GM18502 (cell line): ENCODE measurements around the gene LPP.

Source experiments
- ATAC-seq: cut with Tn5 transposase; IDR thresholded peaks from one replicate; pipeline ENCODE4 v1.9.1; 2021; ENCODE audit warnings: mild to moderate bottlenecking; ENCODE audit not compliant: unreplicated experiment, poor library complexity

LPP gene

GRCh38 chr3:188817103-188817934, 663.4 kb downstream of the LPP start:
- ATAC-seq, result no peak

GRCh38 chr3:188817935-188818269, 663.9 kb downstream of the LPP start:
- ATAC-seq, result no peak

- no peak for ATAC-seq
Observed at GRCh38 chr3:188818282-188818681, 664.3 kb downstream of the LPP start.

- no peak for ATAC-seq
Observed at GRCh38 chr3:188819939-188820338, 666.0 kb downstream of the LPP start.

GRCh38 chr3:188822004-188822403, 668.0 kb downstream of the LPP start:
- ATAC-seq, result no peak

GRCh38 chr3:188822411-188822810, 668.5 kb downstream of the LPP start:
- no peak for ATAC-seq

GRCh38 chr3:188824566-188824965, 670.6 kb downstream of the LPP start:
- ATAC-seq, result no peak

GRCh38 chr3:188825901-188826300, 671.9 kb downstream of the LPP start:
- ATAC-seq, result no peak

GRCh38 chr3:188826574-188826973, 672.6 kb downstream of the LPP start:
- ATAC-seq, result no peak

GRCh38 chr3:188827103-188827502, 673.1 kb downstream of the LPP start:
- ATAC-seq, result no peak

- no peak for ATAC-seq
Observed at GRCh38 chr3:188827576-188827975, 673.6 kb downstream of the LPP start.

GRCh38 chr3:188829130-188829529, 675.2 kb downstream of the LPP start:
- no peak for ATAC-seq

- no peak for ATAC-seq
Observed at GRCh38 chr3:188829576-188829975, 675.6 kb downstream of the LPP start.

- ATAC-seq, result no peak
Observed at GRCh38 chr3:188830893-188831292, 676.9 kb downstream of the LPP start.

- ATAC-seq, result no peak
Observed at GRCh38 chr3:188832146-188832545, 678.2 kb downstream of the LPP start.

- no peak for ATAC-seq
Observed at GRCh38 chr3:188832961-188833721, 679.2 kb downstream of the LPP start.

GRCh38 chr3:188834349-188834748, 680.4 kb downstream of the LPP start:
- ATAC-seq, result no peak

GRCh38 chr3:188839187-188839695, 685.3 kb downstream of the LPP start:
- no peak for ATAC-seq

- ATAC-seq, result no peak
Observed at GRCh38 chr3:188840290-188840689, 686.3 kb downstream of the LPP start.

GRCh38 chr3:188841906-188842305, 687.9 kb downstream of the LPP start:
- ATAC-seq, result no peak

GRCh38 chr3:188842639-188843038, 688.7 kb downstream of the LPP start:
- ATAC-seq, result no peak

GRCh38 chr3:188844096-188844495, 690.1 kb downstream of the LPP start:
- ATAC-seq, result no peak
